DND-41 (cell line): ENCODE results near the gene RBPJL.

Experiments used
- ATAC-seq: fragments of 200-7000 bp; cut with Tn5 transposase; 3 replicates; pipeline ENCODE4 v1.9.1; 2021; ENCODE audit warnings: low read depth; ENCODE audit not compliant: insufficient read depth
- DNase-seq: peaks from one replicate; pipeline ENCODE4 v3.0.0-alpha.2; 2020
- H2AFZ ChIP-seq: 2 replicates; pipeline ENCODE4 v1.6.0; 2012; ENCODE audit warnings: low read depth, low read length
- H3K27ac ChIP-seq: 2 replicates; pipeline ENCODE4 v1.5.1; 2012; ENCODE audit warnings: low read length, inconsistent platforms
- H3K27me3 ChIP-seq: fragments of 200-600 bp; sonication (generic); 2 replicates; pipeline ENCODE4 v1.6.0; 2012; ENCODE audit warnings: low read length, mild to moderate bottlenecking, inconsistent platforms; ENCODE audit not compliant: insufficient read depth, poor library complexity
- H3K36me3 ChIP-seq: 2 replicates; pipeline ENCODE4 v1.5.1; 2012; ENCODE audit warnings: low read length, inconsistent platforms; ENCODE audit not compliant: insufficient read depth
- H3K4me1 ChIP-seq: 2 replicates; pipeline ENCODE4 v1.5.1; 2012; ENCODE audit warnings: mild to moderate bottlenecking, low read length; ENCODE audit not compliant: insufficient read depth
- H3K4me2 ChIP-seq: 2 replicates; pipeline ENCODE4 v1.6.0; 2012; ENCODE audit warnings: mild to moderate bottlenecking, moderate library complexity, low read length, inconsistent platforms; ENCODE audit not compliant: insufficient read depth
- H3K4me3 ChIP-seq, 2 experiments: fragments of 200-600 bp in 1 of 2; shearing (Covaris generic) in 1 of 2; 2 replicates each; pipeline ENCODE4 v1.5.1; 2012 to 2016; ENCODE audit warnings: inconsistent platforms in 2 of 2, low read length in 2 of 2, mild to moderate bottlenecking in 2 of 2, low read depth in 1 of 2, moderate library complexity in 1 of 2
- H3K79me2 ChIP-seq: 2 replicates; pipeline ENCODE4 v1.6.0; 2012; ENCODE audit warnings: low read length, inconsistent platforms; ENCODE audit not compliant: insufficient read depth
- H3K9ac ChIP-seq: 2 replicates; pipeline ENCODE4 v1.6.0; 2012; ENCODE audit warnings: low read depth, mild to moderate bottlenecking, inconsistent platforms, low read length, moderate library complexity
- H3K9me3 ChIP-seq: 2 replicates; pipeline ENCODE4 v1.5.1; 2012; ENCODE audit warnings: low read length, moderate library complexity, mild to moderate bottlenecking, inconsistent platforms; ENCODE audit not compliant: insufficient read depth, severe bottlenecking
- H4K20me1 ChIP-seq: 2 replicates; pipeline ENCODE4 v1.6.0; 2012; ENCODE audit warnings: low read length; ENCODE audit not compliant: insufficient read depth
- EZH2 ChIP-seq: IDR thresholded peaks from 3 replicates; pipeline ENCODE4 v1.6.1; 2012; ENCODE audit warnings: borderline replicate concordance, low read depth, mild to moderate bottlenecking, moderate library complexity, low read length, inconsistent platforms; ENCODE audit not compliant: severe bottlenecking
- TF ChIP-seq, protein P1 (sequence below): IDR thresholded peaks from 2 replicates; pipeline ENCODE4 v1.5.1; 2012; ENCODE audit warnings: borderline replicate concordance, low read length, moderate library complexity, mild to moderate bottlenecking; ENCODE audit not compliant: poor library complexity, severe bottlenecking; ENCODE audit errors: extremely low read depth

The RBPJL gene

DNA sequence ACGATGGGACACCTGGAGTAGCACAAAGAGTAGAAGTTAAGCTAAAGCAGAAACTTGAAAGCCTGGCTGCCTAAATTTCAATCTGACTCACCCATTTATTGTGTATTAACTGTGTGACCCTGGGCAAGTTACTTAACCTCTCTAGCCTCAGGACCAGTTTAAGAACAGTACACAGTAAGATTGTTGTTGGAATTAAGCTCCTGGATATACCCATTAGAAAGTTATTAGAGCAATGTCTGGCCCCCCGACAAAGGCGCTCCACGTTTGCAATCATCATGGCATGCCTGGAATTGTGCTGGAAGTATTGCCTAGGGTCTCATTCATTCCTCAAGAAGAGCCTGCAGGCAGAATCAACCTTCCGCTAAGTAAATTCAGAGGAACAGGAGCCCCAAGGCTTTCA is 40.2 kb downstream of the RBPJL start:
- TF ChIP-seq, protein P1, sequence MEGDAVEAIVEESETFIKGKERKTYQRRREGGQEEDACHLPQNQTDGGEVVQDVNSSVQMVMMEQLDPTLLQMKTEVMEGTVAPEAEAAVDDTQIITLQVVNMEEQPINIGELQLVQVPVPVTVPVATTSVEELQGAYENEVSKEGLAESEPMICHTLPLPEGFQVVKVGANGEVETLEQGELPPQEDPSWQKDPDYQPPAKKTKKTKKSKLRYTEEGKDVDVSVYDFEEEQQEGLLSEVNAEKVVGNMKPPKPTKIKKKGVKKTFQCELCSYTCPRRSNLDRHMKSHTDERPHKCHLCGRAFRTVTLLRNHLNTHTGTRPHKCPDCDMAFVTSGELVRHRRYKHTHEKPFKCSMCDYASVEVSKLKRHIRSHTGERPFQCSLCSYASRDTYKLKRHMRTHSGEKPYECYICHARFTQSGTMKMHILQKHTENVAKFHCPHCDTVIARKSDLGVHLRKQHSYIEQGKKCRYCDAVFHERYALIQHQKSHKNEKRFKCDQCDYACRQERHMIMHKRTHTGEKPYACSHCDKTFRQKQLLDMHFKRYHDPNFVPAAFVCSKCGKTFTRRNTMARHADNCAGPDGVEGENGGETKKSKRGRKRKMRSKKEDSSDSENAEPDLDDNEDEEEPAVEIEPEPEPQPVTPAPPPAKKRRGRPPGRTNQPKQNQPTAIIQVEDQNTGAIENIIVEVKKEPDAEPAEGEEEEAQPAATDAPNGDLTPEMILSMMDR = no peak
- no peak for TF ChIP-seq EZH2
- Histone ChIP-seq H3K4me3 (no peak overlapping the region), H3K4me1 (no peaks in the 10 kb centered on the region), H3K79me2 (no peaks in the 10 kb centered on the region), H4K20me1 (0 out of 2 replicates have a peak, but pooled peaks cover 2% of the 10 kb centered on the region), H3K9me3 (no peaks in the 10 kb centered on the region), H2AFZ (no peak overlapping the region), H3K36me3 (no peaks in the 10 kb centered on the region), H3K9ac (no peak overlapping the region), H3K27ac (no peak overlapping the region), H3K4me2 (no peak overlapping the region), H3K27me3 (peaks cover 47% of the 10 kb centered on the region)
- no peak for DNase-seq
- ATAC-seq = no peak

- Histone ChIP-seq H3K4me3 (no peak overlapping the region), H2AFZ (no peak overlapping the region), H3K79me2 (no peaks in the 10 kb centered on the region), H4K20me1 (0 out of 2 replicates have a peak, but pooled peaks cover 2% of the 10 kb centered on the region), H3K4me2 (no peak overlapping the region), H3K4me1 (no peaks in the 10 kb centered on the region), H3K27ac (no peak overlapping the region), H3K9me3 (no peaks in the 10 kb centered on the region), H3K27me3 (peaks cover 42% of the 10 kb centered on the region), H3K36me3 (no peaks in the 10 kb centered on the region), H3K9ac (no peak overlapping the region)
- DNase-seq (no peak), ATAC-seq (no peak)
- no peak for TF ChIP-seq EZH2
- TF ChIP-seq, protein P1 = no peak
Observed at GRCh38 chr20:45347297-45347935, 40.8 kb downstream of the RBPJL start.

DNA sequence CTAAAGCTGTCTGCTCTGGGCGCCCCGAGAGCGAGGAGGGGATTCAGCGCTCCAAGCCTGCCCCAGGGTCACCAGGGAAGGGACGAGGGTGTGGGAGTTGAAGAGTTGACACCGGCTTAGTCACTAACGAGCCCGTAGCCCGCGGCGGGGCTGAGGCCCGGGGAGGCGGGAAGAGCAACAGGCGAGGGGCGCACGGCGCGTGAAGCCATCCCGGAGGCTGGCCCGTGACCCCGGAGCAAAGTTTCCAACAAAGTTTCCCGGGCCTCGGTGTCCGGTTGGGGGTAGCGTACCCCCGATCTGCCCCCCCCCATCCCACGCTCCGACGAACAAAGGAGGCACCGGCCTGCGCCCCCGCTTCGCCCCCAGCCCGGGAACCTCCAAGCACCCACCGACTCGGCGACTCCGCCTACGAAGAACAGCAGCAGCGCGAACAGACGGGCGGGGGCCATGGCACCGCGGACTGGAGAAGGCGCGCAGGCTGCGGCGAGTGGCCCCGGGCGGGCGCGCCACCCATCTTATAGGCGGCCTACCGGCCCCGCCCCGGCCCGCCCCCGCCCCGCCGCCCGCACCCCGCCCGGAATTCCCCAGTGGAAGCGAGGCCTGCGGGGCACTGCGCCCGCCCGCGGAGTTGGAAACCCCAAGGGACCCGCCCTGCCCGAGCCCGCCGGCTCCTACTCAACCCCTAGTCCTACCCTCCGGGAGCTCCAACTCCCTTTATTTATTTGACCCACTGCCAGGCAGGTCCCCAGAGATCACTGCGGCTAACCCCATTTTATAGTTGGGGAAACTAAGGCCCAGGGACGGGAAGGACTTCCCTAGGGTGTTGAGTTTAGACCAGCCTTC is 41.5 kb downstream of the RBPJL start, which contains the start of gene SDC4:
Gene SDC4, minus strand, starts transcription at position 489 of the 843 bp plus-strand sequence. Its CDS starts 40 bp downstream, at position 449.
- Histone ChIP-seq H3K9me3 (no peaks in the 10 kb centered on the region), H3K4me1 (no peaks in the 10 kb centered on the region), H3K27ac (no peak within 1 kb of the TSS), H2AFZ (no peak within 1 kb of the TSS), H3K79me2 (no peaks in the 10 kb centered on the region), H3K9ac (no peak within 1 kb of the TSS), H4K20me1 (0 out of 2 replicates have a peak, but pooled peaks cover 2% of the 10 kb centered on the region), H3K27me3 (peaks cover 38% of the 10 kb centered on the region), H3K36me3 (no peaks in the 10 kb centered on the region), H3K4me3 (no peak within 1 kb of the TSS), H3K4me2 (no peak within 1 kb of the TSS)
- TF ChIP-seq, protein P1 = no peak
- TF ChIP-seq EZH2 = no peak
- ATAC-seq (no peak), DNase-seq (no peak)
